PFSK-1 (cell line): ENCODE measurements around the gene MTA2.

Experiments used
- POLR2AphosphoS5 ChIP-seq: IDR thresholded peaks from 2 replicates; pipeline ENCODE4 v1.6.1; 2012; ENCODE audit warnings: low read depth, mild to moderate bottlenecking, control low read depth, low read length, moderate library complexity
- TAF1 ChIP-seq: IDR thresholded peaks from 2 replicates; pipeline ENCODE4 v1.6.1; 2012; ENCODE audit warnings: low read length, control low read depth, borderline replicate concordance; ENCODE audit not compliant: insufficient read depth

DNA sequence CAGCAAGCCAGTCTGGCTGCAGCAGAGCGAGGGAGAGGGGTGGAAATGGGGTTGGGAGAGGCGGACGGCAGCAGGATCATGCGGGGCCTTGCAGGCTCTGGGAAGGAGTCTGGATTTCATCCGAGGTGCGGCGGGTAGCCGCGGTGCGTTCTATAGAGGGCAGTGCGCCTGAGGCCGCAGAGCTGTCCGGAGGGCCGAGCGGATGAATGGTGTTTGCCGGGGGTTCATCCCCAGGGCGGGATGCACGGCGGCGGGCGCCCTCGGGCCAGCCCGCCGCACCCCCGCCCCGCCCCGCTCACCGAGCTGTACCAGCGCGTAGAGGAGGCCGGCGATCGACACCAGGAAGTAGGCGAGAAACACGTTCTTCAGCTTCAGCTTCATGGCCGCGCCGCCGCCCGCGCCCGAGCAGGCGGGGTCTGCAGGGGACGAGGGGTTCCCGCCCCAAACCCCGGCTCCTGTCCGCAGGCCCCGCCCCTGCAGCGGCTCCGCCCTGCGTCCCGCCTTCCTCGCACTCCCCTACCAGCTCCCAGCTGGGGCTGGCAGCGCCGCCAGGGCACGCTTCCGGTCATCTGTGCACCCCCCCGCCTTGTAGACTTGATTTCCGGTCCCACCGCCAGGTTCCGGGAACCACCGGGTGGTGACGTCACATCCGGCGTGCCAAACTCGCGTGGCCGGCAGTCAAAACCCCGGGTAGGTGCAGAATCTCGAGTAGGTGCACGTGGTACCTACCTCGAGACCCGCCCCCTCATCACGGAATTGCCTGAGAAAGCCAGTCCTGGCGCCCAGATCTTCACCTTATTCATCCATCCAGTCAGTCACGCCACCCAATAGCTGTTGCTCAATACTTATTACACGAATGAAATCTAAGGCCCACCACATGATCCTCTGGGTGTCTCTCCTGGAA is 20.2 kb upstream of the MTA2 start, which contains the start of gene B3GAT3:
- TF ChIP-seq POLR2AphosphoS5 (peak; percentile 93), TAF1 (no peak; the same call in 1 of the 2 replicates)
